CD4-positive, alpha-beta T cell treated with Interferon gamma for 1 hour (primary cell): ENCODE measurements around the gene MYBPHL.
"Not testable (repeated sequence)": the region's sequence is repeated elsewhere in the genome, so short reads cannot be mapped to it uniquely, and the experiment has no call there.

Experiments
- DNase-seq: peaks from one replicate; pipeline ENCODE4 v3.0.0-alpha.2; 2020

Gene MYBPHL

DNA sequence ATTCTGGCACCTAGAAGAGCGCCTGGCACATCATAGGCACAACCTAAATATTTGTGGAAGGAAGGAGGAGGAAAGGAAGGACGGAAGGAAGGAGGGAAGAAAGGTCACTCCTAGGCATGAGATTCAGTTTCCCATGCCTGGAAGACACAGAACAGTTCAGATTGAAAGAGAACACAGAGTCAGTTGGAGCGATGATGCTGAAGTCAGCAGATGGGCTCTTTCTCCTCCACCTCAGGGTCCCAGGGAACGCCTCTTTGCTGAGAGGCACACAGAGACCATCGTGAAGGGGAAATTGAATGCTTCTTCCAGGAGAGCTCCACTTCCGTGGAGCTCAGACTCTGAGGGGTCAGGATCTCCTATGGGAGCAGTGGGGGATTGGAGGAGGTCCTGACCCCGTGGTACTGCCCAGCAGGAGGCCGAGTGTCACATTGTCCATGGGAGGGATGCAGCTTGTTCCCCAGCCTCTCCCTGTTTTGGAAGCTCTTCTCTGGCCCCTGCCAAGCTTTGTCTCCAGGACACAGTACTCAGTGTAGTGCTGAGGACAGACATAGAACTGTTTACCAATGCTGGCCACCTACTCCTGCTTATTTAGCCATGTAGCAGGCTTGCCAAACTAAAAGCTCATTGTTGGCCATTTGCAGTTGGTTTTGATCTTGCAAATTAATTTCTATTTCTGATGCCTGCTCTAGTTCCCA lies 2.4 kb downstream of the MYBPHL start:
- DNase-seq, result no peak

DNA sequence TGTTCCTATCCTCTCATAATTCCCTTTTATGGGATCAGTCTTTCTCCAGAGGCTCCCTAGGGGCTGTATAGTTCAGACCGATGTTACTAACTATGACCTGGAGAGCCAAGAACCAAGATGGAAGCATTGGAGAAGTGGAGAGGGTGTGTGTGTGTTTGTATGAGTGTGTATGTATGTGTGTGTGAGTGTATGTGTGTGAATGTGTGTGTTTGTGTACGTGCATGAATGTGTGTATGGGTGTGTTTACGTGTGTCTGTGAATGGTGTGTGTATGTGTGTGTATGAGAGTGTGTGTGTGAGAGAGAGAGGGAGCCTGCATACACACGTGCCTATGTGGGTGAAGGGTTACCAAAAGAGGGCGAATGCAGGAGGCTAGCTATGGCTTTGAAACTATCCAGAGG lies 4.9 kb downstream of the MYBPHL start:
- no peak for DNase-seq

DNA sequence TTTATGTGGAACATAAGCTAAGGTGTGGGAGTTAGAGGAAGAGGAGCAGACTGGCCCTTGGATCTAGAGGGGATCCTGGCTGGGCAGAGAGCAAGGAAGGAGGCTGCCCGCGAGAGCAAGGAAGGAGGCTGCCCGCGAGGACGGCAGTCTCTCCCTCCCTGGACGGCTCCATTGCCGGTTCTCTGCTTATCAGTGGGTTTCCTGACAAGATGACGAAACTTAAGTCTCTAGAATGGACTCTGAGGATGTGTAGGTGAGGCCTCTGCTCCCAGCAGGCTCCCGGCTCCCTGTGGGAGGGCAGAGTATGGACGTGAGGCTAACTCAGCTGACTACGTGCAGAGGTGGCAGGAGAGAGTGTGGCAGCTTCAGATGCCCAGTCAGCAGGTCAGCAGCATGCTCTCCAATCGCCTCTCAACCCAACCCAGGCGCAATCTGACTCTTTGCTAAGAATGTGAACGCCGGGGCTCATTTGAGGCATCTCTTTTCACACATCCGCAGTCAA lies 6.1 kb downstream of the MYBPHL start:
- DNase-seq, result no peak

- DNase-seq, result no peak
Measured at GRCh38 chr1:109299558-109300343, 7.1 kb downstream of the MYBPHL start.

GRCh38 chr1:109298666-109299557 lies 7.9 kb downstream of the MYBPHL start:
- DNase-seq, result no peak

DNA sequence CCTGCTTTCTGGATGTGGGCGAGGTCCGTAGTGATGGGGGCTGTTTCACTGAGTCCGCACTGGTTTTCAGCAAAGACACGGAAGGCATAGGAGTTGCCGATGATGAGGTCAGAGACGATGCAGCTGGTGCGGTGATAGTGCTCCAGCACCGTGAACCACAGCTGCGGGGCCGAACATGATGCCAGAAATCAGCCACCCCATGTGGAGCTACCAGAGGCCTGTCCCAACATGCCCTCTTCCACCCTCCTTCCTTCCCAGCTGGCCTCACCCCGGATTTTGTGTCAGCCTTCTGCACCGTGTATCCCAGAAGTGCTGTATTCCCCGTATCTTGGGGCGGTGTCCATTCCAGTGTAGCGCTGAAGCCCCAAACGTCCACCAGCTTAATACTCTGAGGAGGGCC lies 10.0 kb downstream of the MYBPHL start:
- no peak for DNase-seq

DNA sequence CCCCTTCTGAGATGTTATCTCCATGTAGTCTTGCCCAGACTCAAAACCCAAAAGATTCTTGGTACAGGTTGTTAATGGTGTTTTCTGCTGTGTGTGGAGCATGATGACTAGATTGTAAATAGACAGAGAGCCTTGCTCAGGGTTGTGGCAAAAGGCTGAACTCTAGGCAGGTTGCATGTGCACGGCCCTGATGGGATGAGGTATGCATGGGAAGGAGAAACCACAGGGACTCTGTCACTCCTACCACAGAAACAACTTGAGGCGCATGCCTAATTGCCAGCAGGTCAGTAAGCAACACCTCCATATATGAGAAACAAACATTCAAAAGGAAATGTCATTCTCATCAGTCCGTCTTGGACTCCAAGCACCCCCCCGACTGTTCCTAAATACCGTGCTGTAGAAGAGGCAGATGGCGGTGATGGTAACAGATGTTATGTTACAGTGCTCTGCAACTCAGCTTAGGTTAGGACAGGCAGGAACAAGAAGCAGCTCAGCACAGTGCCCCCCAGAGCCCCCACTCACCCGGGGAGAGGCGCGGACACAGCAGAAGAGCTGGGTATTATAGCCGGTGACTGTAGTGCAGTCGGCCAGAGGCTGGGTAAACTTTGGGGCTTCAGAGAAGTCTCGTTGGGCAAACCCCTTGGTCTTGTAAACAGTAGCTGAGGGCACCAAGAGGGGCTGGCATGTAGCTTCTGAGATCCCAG lies 10.9 kb downstream of the MYBPHL start:
- DNase-seq, result no peak

- no peak for DNase-seq
Measured at GRCh38 chr1:109294481-109294880, 12.3 kb downstream of the MYBPHL start.

GRCh38 chr1:109293026-109293425 lies 13.8 kb downstream of the MYBPHL start:
- DNase-seq, result no peak

- DNase-seq, result no peak
Measured at GRCh38 chr1:109292364-109292763, 14.4 kb downstream of the MYBPHL start.

DNA sequence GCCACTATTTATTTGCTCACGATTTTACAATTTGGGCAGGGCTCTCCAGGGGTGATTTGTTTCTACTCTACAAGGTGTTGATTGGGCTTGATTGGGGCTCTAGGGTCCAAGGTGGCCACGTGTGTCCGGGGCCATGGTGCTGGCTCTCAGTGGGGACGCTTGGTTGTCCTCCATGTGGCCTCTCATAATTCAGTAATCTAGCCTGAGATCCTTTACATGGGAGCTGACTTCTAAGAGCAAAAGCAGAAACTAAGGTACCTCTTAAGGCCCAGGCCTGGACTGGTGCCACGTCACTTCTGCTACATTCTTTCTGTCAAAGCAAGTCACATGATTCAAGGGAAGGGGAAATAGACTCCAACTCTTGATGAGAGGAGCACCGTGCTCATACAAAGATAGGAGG lies 15.8 kb downstream of the MYBPHL start:
- peak; percentile 33 for DNase-seq

DNA sequence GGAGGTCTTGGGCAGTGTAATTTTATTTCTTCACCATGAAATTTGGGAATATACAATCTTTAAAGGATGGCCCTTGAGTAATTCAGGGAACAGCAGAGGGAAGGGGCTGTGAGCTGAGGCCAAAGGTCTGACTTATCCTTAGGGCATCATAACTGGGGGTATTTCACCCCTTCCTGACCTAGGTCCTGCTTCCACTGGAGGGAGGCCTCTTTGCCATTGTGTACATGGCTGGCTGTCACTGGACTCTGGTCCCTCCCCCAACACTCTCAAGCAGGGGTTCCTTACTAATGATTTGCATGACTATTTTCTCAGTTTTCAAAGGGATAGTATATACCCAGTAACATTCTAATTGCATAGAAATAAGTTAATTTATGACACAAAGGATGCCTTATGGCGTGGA lies 16.7 kb downstream of the MYBPHL start:
- no peak for DNase-seq

DNA sequence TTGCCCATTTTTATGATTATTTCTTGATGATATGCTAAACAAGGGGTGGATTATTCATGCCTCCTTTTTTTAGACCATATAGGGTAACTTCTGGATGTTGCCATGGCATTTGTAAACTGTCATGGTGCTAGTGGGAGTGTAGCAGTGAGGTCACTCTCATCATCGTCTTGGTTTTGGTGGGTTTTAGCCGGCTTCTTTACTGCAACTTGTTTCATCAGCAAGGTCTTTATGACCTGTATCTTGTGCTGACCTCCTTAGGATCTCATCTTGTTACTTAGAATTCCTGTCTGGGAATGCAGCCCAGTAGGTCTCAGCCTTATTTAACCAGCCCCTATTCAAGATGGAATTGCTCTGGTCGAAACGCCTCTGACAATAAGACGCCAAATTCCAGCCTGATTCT lies 20.0 kb downstream of the MYBPHL start:
- not testable (repeated sequence) for DNase-seq

DNA sequence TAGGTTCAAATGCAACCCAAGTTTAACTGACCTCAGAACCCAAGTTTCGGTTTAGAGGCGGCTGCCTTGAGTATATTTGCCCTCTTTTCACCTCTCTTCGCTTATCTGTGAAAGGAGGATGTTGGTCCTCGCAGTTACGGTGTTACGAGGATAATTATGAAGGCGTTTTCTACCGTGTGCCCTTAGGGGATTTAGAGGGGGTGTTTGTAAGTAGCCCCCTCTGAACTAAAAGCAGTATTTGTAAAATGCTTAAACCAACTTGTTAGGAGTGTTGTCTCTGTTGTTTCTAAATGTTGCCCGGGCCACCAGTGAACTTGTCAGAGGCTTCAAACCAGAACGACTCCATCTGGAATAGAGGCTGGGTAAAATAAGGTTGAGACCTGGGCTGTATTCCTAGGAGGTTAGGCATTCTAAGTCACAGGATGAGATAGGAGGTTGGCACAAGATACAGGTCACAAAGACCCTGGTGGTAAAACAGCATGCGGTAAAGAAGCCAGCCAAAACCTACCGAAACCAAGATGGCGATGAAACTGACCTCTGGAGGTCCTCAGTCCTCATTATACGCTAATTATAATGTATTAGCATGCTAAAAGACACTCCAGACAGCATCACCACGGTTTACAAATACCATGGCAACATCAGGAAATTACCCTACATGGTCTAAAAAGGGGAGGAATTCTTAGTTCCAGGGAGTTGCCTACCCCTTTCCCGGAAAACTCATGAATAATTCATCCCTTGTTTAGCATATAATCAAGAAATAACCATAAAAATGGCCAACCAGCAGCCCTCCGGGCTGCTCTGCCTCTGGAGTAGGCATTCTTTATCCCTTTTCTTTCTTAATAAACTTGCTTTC lies 22.8 kb downstream of the MYBPHL start:
- no peak for DNase-seq

DNA sequence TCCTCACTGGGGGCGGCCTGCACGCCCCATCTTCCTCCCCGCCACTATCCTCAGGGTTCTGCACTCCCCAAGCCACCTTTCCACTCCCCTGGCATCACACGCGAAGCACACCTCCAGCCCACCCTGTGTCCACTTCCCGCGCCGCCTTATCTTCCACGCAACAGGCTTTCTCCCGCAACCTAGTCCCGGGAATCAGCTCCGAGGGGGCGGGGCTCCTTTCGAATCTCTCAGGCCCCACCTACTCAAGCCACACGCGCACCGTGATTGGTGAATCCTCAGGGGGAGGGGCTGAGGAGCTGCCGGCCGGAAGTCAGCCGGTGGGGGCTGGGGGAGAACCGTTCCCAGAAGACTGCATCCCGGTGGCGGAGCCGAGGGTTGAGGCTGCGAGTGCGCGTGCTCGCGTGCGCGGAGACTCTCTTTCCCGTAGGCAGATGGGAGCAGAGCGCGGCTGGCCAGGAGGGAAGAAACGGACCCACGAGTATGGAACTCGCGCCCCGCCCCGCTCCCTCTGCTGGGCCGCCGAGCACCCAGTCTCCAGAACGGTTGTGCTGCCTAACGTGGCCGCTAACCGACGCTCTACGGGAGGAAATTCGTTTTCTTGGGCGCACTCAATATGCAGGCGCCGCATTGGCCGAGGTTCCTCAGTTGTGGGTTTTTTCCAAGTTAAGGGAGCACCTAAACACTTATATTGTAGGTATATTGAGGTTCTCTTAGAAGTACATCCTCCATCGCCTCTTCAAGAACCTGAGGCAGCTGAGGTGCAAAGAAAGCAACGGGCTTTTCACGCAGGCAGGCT lies 23.7 kb downstream of the MYBPHL start, which contains the start of gene PSRC1:
Gene PSRC1 (minus strand): TSS at position 194 of the 796 bp plus-strand sequence.
- peak; percentile 83 for DNase-seq

DNA sequence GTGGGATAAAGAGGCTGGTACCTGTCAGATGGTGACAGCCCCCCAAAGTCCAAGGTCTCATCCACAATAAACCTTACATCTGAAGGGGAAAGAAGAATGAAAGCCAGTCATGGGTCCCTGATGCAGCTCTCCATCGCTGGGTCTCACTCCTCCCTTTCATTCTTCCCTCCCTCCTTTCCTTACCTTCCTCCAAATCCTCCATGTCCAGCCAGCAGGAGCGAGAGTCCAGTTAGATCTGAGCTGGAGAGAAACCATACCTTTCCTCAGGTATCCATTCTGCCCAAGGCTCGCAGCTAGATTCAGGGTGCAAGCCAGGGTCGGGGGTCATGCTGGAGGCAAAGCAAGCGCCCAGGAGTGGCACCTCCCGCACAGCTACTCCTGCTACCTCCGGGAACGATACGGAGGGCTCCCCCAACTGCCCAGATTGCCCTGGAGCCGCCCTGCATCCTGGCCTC lies 24.3 kb downstream of the MYBPHL start:
- DNase-seq, result no peak

DNA sequence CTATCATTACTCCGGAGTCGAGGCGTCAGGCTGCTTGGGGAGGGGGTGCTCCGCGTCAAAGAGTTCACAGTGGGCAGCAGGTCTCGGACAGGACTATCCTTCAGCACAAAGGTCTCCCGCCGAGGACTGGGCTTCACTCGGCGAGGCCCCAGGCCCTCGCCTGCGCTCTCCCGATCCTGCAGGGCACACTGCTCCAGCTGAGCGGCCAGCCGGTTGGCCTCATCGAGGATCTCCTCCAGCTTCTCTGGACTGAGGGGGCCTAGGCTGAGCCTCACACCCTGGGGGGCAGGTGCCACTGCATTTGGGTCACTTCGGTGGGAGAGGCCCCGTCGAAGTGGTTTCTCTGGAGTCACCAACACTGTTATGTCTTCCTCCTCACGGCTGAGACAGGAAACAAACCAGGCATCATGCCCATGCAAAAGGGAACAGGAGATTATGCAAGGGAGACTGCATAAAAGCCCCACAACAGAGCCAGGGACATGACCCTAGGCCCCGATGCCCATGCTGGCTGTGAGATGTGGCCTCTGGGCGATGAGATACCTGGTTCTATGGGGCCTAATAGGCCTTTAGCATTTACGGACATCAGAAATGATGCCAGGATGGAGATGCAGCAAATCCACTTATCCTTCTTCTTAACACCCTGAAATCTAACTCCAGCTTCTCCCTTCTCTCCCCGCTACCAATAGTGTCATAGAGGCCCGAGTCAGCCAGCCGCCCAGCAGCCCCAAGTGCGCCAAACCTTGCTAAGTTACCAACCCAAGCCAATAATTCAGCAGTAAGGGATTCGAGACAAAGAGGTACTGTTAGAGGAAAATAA lies 24.9 kb downstream of the MYBPHL start:
- no peak for DNase-seq

GRCh38 chr1:109280862-109281261 lies 25.9 kb downstream of the MYBPHL start:
- no peak for DNase-seq

- no peak for DNase-seq
Measured at GRCh38 chr1:109279615-109280278, 27.1 kb downstream of the MYBPHL start.
